Hepatocyte (in vitro differentiated cells): Measurements from ENCODE around the gene AP3S2.

Experiments
- CTCF ChIP-seq: fragments of 200-600 bp; sonication (generic); IDR thresholded peaks from 2 replicates; pipeline ENCODE4 v1.5.1; 2016; ENCODE audit warnings: antibody characterized with exemption, mild to moderate bottlenecking; ENCODE audit not compliant: poor library complexity
- EZH2 ChIP-seq: fragments of 200-600 bp; sonication (generic); IDR thresholded peaks from 2 replicates; pipeline ENCODE4 v1.6.1; 2016; ENCODE audit warnings: antibody characterized with exemption, mild to moderate bottlenecking, borderline replicate concordance

DNA sequence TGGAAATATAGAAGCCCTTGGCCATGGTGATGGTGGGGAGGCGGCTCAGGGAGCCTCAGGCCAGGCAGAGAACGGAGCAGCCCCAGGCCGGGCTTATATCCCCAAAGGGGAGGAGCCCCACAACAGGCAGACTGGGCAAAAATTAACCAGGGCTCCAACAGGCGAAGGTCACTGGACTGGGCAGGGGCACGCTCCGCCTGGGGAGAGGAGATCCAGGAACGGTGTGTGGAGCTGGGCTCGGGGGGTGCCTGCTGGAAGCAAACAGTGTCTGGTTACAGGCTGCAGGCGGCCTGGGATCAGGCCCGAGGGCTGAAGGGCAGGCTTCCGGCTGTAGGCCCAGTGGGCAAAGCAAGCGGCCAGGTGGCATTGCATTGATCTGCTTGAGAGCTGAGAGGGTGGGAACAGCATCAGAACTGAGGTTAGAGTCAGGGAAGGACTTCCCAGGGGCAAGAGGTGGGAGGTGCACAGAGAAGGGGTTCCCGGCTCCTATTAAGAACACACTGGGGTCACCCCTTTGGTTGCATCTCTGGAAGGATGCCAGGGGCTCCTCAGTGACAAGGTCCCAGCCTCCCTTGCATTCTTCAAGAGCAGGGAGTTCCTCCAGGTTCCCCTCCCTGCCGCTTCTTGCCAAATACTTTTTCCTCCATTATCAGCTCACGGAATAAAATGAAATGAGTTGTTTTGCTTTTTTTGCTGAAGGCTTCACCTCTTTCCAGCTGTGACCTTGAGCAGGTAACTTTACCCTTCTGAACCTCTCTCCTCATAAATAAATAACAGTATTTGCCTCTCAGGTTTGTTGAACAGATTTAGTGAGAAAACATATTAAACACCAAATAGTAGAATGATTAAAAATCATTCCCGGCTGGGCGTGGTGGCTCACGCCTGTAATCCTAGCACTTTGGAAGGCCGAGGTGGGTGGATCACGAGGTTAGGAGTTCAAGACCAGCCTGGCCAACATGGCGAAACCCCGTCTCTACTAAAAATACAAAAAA, 86.9 kb downstream of the AP3S2 start:
- TF ChIP-seq CTCF (no peak), EZH2 (no peak)
